HepG2 (cell line): ENCODE data around the gene DDX54. TPM values are rescaled to one million over a fixed set of nuclear protein-coding genes. Genes with fewer than 3 reads are reported as not detected.

Experiments used
- ATAC-seq: fragments of 200-7000 bp; cut with Tn5 transposase; 3 replicates; pipeline ENCODE4 v1.9.1; 2020; ENCODE audit warnings: mild to moderate bottlenecking, moderate library complexity
- BruUV-seq: library from RNA; stranded (reverse); fragments of 400-500 nt; replicated peaks from 2 replicates; lab custom pipeline; 2021; lab: Mats Ljungman, UMichigan
- CTCF ChIA-PET: fragments of 300-600 bp; formaldehyde crosslinking; extraction: SDS; loops from one replicate; lab custom pipeline; 2021; ENCODE audit warnings: low total read pairs, inconsistent platforms, low intra/inter-chr PET ratio; lab: Yijun Ruan, JAX
- POLR2A ChIA-PET: fragments of 350-600 bp; sonication (Branson Sonifier 250); formaldehyde crosslinking; loops from one replicate; lab custom pipeline; 2020; ENCODE audit warnings: antibody characterized with exemption, inconsistent platforms; lab: Yijun Ruan, JAX
- DNase-seq: peaks from one replicate; pipeline ENCODE4 v3.0.0-alpha.2; 2015; ENCODE audit warnings: low spot score
- FAIRE-seq: peaks from 3 replicates; lab custom pipeline; 2011; peaks lifted over from hg19 to GRCh38; lab: Jason Lieb, UNC
- H2AFZ ChIP-seq: one replicate; pipeline ENCODE4 v1.6.1; 2011; ENCODE audit warnings: low read length, inconsistent platforms
- H3K27ac ChIP-seq: fragments of 300-600 bp; 3 replicates; pipeline ENCODE4 v1.8.0; 2011; ENCODE audit warnings: mixed run types, mild to moderate bottlenecking, mixed read lengths, low read length, inconsistent platforms; ENCODE audit not compliant: insufficient read depth; ENCODE audit errors: extremely low read length
- H3K27me3 ChIP-seq, 2 experiments: fragments of 200-600 bp in 1 of 2; 2 replicates in 1 of 2; 3 replicates in 1 of 2; pipeline versions ENCODE4 v1.6.0 to v1.8.0; 2011; ENCODE audit warnings: low read length in 2 of 2, mild to moderate bottlenecking in 2 of 2, moderate library complexity in 2 of 2, inconsistent platforms in 1 of 2; ENCODE audit not compliant: insufficient read depth in 2 of 2, control insufficient read depth in 1 of 2
- H3K36me3 ChIP-seq, 2 experiments: fragments of 200-600 bp in 1 of 2; replicated peaks in 1 of 2; 2 replicates in 1 of 2; 3 replicates in 1 of 2; pipeline versions ENCODE4 v1.5.1 to v1.8.0; 2011; ENCODE audit warnings: low read length in 2 of 2, inconsistent platforms in 1 of 2; ENCODE audit not compliant: insufficient read depth in 2 of 2, control insufficient read depth in 1 of 2
- H3K4me1 ChIP-seq: 2 replicates; pipeline ENCODE4 v1.5.1; 2012; ENCODE audit warnings: low read length, inconsistent platforms; ENCODE audit not compliant: insufficient read depth
- H3K4me2 ChIP-seq: 2 replicates; pipeline ENCODE4 v1.6.0; 2011; ENCODE audit warnings: low read depth, low read length, inconsistent platforms
- H3K4me3 ChIP-seq, 3 experiments: fragments of 200-600 bp in 1 of 3; sonication (generic), shearing (Covaris generic) in 1 of 3; replicated peaks in 1 of 3; 2 replicates each; pipeline ENCODE4 v1.5.1; 2011 to 2016; ENCODE audit warnings: low read length in 3 of 3, inconsistent platforms in 2 of 3, low read depth in 2 of 3, mild to moderate bottlenecking in 2 of 3, control low read depth in 1 of 3, mixed read lengths in 1 of 3; ENCODE audit not compliant: insufficient read depth in 1 of 3
- H3K79me2 ChIP-seq: one replicate; pipeline ENCODE4 v1.6.1; 2011; ENCODE audit warnings: low read length, inconsistent platforms; ENCODE audit not compliant: insufficient read depth
- H3K9ac ChIP-seq: 2 replicates; pipeline ENCODE4 v1.6.0; 2011; ENCODE audit warnings: mild to moderate bottlenecking, low read depth, low read length, inconsistent platforms; ENCODE audit not compliant: insufficient read depth
- H3K9me3 ChIP-seq: 2 replicates; pipeline ENCODE4 v1.5.1; 2012; ENCODE audit warnings: mild to moderate bottlenecking, low read length
- H4K20me1 ChIP-seq: 2 replicates; pipeline ENCODE4 v1.6.0; 2011; ENCODE audit warnings: inconsistent platforms, mild to moderate bottlenecking, low read length, moderate library complexity; ENCODE audit not compliant: insufficient read depth
- CEBPG ChIP-seq: IDR thresholded peaks from 2 replicates; pipeline ENCODE4 v1.6.1; 2016
- MTF2 ChIP-seq: sonication (generic); formaldehyde crosslinking; IDR thresholded peaks from 2 replicates; pipeline ENCODE4 v1.5.0; 2020; ENCODE audit warnings: missing genetic modification reagents, borderline replicate concordance
- TAF1 ChIP-seq: sonication (generic); formaldehyde crosslinking; IDR thresholded peaks from 2 replicates; pipeline ENCODE4 v1.4.0; 2020; ENCODE audit warnings: missing genetic modification reagents
- ZBTB43 ChIP-seq: sonication (generic); formaldehyde crosslinking; conservative IDR thresholded peaks from 2 replicates; pipeline ENCODE4 v1.4.0; 2020; ENCODE audit warnings: missing genetic modification reagents
- whole genome bisulfite sequencing: methylation state at CpG from one replicate; pipeline ENCODE4 v1.1.6; 2017; ENCODE audit warnings: low lambda C conversion rate; 5-methylcytosine and 5-hydroxymethylcytosine counted together
- in situ Hi-C: cut with HindIII; loops from 2 replicates; pipeline ENCODE4 v1.10.0; 2017; ENCODE audit warnings: low pct_unique_long_range_greater_than_20kb; ENCODE audit not compliant: extremely low pct_ligation_motif_present
- intact Hi-C: fragments of 100-400 bp; cut with micrococcal nuclease; formaldehyde crosslinking; loops from one replicate; pipeline ENCODE4 v1.10.0; 2022; ENCODE audit not compliant: unreplicated experiment
- polyA plus RNA-seq, 8 experiments: library from polyadenylated mRNA; depleted of rRNA in 3 of 8; stranded (reverse) in 7 of 8; unstranded in 1 of 8; fragments of >200 nt; fragmentation: Illumina TruSeq in 4 of 8; extraction: Trizol in 4 of 8; gene quantifications; 2 replicates each; pipeline versions ENCODE4 v1.2.1 to v1.2.3, GENCODE V29; 2011 to 2016; ENCODE audit warnings: low read depth in 4 of 8, missing spikeins in 1 of 8, mixed read lengths in 1 of 8; ENCODE audit not compliant: insufficient read depth in 1 of 8
- total RNA-seq, 5 experiments: library from RNA; depleted of rRNA; stranded (reverse); fragments of >200 nt; fragmentation: Illumina TruSeq; extraction: Trizol; gene quantifications; 2 replicates each; pipeline ENCODE4 v1.2.3, GENCODE V29; 2016; ENCODE audit warnings: low read depth in 1 of 5
- TF ChIP-seq, protein P1 (sequence below): sonication (generic); formaldehyde crosslinking; IDR thresholded peaks from 2 replicates; pipeline ENCODE4 v1.5.0; 2020; ENCODE audit warnings: mild to moderate bottlenecking, missing genetic modification reagents
- TF ChIP-seq, protein P2 (sequence below): sonication (generic); formaldehyde crosslinking; IDR thresholded peaks from 2 replicates; pipeline ENCODE4 v1.5.0; 2020; ENCODE audit warnings: missing genetic modification reagents, mild to moderate bottlenecking, borderline replicate concordance
- TF ChIP-seq, protein P3 (sequence below): sonication (generic); formaldehyde crosslinking; IDR thresholded peaks from 2 replicates; pipeline ENCODE4 v1.8.1; 2023; ENCODE audit warnings: missing genetic modification reagents, inconsistent platforms, borderline replicate concordance
- TF ChIP-seq, protein P4 (sequence below): sonication (generic); formaldehyde crosslinking; IDR thresholded peaks from 2 replicates; pipeline ENCODE4 v1.4.0; 2020; ENCODE audit warnings: missing genetic modification reagents, mild to moderate bottlenecking, borderline replicate concordance

The DDX54 gene
- total and polyA plus RNA-seq, 2 of the 13 experiments (the other 11 are each of a cell fraction or from before 2014, with no cell fraction given), result 59.7 to 61.1 TPM

DNA sequence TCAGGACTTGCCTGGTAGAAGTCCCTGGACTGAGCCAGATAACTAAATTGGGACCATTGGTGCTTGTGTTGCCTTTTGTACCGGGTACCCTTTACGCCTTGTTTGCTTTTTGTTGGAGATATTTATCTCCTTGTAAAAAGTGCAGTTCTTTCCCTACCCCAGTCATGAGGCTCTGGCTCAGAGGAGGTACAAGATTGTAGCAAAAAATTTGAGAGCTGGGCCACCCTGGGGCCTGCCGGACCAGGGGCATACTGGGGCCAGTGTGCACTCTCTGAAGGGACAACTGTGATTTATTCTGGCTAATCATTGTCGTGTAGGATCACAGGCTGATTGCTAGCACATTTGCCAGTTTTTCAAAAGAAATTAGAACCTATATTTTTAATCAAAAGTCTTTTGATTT is 49.2 kb upstream of the DDX54 start (continued):
- TF ChIP-seq, protein P1, sequence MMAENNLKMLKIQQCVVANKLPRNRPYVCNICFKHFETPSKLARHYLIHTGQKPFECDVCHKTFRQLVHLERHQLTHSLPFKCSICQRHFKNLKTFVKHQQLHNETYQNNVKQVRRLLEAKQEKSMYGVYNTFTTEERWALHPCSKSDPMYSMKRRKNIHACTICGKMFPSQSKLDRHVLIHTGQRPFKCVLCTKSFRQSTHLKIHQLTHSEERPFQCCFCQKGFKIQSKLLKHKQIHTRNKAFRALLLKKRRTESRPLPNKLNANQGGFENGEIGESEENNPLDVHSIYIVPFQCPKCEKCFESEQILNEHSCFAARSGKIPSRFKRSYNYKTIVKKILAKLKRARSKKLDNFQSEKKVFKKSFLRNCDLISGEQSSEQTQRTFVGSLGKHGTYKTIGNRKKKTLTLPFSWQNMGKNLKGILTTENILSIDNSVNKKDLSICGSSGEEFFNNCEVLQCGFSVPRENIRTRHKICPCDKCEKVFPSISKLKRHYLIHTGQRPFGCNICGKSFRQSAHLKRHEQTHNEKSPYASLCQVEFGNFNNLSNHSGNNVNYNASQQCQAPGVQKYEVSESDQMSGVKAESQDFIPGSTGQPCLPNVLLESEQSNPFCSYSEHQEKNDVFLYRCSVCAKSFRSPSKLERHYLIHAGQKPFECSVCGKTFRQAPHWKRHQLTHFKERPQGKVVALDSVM (CRISPR knock-in tag), result no peak

- DNase-seq (no peak), ATAC-seq (no peak), FAIRE-seq (no peak)
- Histone ChIP-seq H2AFZ (no peak overlapping the region), H3K9ac (no peak overlapping the region), H3K36me3 (peaks cover 7 to 11% of the 10 kb centered on the region in 2 experiments; a peak in 4 of 5 replicates), H3K27me3 (no peaks in the 10 kb centered on the region), H3K4me2 (no peak overlapping the region), H3K79me2 (no peaks in the 10 kb centered on the region), H3K9me3 (no peaks in the 10 kb centered on the region), H3K4me3 (no peak overlapping the region), H3K27ac (no peak overlapping the region), H4K20me1 (no peaks in the 10 kb centered on the region), H3K4me1 (peaks cover 67% of the 10 kb centered on the region)
- intact Hi-C loops (no loop called here), in situ Hi-C loops (no loop called here)
- no TSS peak for BruUV-seq
- CTCF ChIA-PET, result no interaction called here
- TF ChIP-seq ZBTB43 (CRISPR knock-in tag) (no peak), TAF1 (no peak), MTF2 (no peak), CEBPG (CRISPR knock-in tag) (no peak)
- TF ChIP-seq, protein P2, sequence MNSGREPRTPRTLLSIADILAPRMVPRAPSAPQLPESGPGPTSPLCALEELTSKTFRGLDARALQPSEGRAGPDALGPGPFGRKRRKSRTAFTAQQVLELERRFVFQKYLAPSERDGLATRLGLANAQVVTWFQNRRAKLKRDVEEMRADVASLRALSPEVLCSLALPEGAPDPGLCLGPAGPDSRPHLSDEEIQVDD (CRISPR knock-in tag), result no peak
- TF ChIP-seq, protein P3, sequence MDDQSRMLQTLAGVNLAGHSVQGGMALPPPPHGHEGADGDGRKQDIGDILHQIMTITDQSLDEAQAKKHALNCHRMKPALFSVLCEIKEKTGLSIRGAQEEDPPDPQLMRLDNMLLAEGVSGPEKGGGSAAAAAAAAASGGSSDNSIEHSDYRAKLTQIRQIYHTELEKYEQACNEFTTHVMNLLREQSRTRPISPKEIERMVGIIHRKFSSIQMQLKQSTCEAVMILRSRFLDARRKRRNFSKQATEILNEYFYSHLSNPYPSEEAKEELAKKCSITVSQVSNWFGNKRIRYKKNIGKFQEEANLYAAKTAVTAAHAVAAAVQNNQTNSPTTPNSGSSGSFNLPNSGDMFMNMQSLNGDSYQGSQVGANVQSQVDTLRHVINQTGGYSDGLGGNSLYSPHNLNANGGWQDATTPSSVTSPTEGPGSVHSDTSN (CRISPR knock-in tag), result no peak
- TF ChIP-seq, protein P4, sequence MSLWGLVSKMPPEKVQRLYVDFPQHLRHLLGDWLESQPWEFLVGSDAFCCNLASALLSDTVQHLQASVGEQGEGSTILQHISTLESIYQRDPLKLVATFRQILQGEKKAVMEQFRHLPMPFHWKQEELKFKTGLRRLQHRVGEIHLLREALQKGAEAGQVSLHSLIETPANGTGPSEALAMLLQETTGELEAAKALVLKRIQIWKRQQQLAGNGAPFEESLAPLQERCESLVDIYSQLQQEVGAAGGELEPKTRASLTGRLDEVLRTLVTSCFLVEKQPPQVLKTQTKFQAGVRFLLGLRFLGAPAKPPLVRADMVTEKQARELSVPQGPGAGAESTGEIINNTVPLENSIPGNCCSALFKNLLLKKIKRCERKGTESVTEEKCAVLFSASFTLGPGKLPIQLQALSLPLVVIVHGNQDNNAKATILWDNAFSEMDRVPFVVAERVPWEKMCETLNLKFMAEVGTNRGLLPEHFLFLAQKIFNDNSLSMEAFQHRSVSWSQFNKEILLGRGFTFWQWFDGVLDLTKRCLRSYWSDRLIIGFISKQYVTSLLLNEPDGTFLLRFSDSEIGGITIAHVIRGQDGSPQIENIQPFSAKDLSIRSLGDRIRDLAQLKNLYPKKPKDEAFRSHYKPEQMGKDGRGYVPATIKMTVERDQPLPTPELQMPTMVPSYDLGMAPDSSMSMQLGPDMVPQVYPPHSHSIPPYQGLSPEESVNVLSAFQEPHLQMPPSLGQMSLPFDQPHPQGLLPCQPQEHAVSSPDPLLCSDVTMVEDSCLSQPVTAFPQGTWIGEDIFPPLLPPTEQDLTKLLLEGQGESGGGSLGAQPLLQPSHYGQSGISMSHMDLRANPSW (CRISPR knock-in tag), result no peak
- POLR2A ChIA-PET, result no interaction called here
- 99% methylated on average over 4 of the region's 4 CpGs for WGBS
Observed at GRCh38 chr12:113233967-113234366, 48.7 kb upstream of the DDX54 start.
